Measurements from ENCODE around the gene EEFSEC.

The EEFSEC gene

DNA sequence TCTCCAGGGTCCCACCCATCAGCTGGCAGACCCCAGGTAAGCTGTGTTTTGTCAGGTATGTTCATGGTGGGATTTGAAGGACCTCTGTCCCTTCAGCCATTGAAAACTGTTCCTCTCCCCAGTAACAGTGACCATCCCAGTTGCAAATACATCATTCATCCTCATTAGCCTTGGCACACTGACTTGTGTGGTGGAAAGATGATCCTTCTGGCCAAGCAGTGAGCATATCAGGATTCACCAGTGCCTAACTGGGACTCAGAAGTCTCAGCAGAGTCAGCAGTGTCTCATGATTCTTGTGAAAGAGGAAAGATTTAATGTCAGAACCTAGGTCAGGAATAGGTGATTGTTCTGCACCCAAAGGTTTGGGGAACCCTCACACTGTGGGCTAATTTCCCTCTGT lies 223.2 kb downstream of the EEFSEC start:
- no peak for DNase-seq

DNA sequence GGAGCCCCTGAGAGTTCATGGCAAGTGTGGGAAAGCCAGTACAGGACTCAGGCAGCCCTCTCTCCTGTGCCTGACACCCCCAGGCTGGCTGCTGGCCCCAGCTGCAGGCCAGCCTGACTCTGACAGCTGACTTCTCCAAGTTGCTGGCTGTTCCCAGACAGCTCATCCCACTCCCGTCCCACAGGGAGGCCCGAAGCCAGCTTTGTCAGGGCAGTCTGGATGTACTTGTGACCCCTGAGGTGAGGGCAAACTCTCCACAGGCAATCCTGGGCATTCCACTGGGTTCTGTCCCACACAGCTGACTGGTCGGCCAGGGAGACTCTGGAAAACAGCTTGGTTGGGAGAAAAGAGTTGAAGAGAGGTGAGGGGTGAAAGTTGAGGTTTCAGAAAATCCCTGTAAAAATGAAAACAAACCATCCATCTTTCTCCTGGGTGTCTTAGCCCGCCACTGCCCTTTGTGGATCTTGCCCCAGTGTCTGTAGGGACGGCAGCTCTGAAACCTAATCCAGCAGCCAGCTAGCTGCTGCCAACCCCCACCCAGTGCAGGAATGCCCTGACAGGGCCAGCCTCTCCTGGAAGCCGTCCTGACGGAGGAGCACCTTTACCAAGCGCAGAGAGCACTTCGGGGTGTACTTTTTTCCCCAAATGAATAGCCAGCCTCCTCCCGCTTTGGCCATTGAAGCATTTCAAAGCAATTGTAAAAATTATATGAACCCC lies 225.5 kb downstream of the EEFSEC start:
- no peak for DNase-seq

DNA sequence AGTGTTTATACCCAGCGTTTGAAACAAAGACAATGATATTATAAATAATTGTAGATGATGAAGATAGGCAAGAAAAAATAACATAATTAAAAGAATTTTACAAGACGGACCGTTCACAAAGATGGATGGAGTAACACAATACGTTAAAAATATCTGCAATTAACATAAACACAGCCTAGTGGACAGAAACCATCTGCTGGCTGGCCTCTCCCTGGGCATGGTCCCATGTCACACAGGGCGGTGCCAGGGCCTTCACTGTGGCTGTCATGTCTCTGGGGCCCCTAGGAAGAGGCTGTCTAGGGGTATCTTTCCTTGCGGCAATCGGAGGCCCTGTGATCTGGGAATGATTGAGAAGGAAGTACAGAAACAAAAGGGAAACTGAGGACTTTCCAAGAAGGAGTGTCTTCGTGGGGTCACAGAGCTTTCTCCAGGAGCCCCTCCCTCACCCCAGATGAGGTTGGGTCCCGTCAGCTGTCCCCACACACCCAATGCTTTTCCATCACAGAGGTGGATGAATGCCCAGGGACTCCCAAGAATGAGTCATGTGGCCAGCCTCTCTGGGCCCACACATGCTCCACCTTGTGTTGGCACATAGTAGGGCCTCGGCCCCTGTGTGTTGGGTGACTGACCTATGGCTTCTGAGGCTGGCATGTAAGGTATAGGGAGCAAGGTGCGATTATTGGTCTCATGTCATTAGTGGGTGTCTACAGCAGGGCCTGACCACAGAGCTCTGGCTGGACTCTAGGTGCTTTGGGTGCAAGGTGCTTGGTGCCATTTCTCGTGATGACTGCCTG lies 226.3 kb downstream of the EEFSEC start:
- no peak for DNase-seq

DNA sequence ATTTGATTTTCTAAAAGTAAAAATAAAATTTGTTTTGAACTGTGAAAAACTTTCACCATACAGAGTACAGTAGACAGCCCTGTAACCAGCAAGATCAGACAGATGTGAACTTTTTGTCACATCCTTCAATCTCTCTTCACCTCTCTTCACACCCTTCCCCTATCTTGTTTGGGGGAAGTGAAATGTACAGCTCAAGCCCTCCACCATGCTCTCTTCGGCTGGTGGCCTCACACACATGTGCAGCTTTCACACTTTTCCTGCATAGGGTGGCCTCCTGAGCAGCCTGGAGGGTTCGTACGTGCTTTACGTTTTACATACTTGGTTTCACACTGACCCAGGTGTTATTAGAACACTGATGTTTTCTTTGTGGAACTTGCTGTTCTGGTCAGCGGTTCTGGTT lies 227.0 kb downstream of the EEFSEC start:
- no peak for DNase-seq

DNA sequence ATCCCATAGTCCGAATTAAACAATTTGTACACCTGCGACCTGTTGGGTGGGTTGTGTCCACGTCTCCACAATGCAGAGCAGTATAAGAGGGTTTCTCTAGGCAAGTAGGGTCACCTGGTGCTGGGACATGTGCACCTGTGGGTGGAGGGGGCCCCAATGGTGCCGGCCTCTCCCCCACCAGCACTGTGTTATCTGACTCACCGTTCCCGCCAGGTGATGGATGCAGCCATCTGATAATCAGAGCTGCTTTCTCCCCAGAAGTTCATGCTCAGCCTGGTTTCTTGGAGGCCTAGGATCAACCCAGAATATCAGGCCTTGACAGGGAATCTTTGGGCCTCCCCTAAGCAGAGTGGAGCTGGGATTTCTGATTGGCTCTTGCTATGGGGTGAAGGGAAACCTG lies 227.4 kb downstream of the EEFSEC start:
- DNase-seq, result no peak

DNA sequence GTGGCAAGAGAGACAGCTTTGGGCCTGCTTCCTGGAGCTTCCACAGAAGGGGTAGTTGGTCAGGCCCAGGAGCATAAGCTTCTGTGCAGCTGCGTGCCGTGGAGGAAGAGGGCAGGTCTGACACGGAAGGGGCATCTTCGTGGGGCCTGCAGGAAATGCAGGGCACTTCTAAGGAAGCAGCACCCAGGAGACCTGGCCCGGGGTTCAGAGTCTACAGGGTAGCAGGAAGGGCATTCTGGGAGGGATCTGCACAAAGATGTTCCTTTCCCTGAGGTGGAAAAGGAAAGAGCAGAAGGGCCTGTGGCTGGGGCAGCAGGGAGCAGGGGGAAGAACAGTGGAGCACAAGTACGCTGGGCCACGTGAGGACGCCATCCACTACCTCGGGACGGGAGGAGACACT lies 228.3 kb downstream of the EEFSEC start:
- DNase-seq, result no peak

DNA sequence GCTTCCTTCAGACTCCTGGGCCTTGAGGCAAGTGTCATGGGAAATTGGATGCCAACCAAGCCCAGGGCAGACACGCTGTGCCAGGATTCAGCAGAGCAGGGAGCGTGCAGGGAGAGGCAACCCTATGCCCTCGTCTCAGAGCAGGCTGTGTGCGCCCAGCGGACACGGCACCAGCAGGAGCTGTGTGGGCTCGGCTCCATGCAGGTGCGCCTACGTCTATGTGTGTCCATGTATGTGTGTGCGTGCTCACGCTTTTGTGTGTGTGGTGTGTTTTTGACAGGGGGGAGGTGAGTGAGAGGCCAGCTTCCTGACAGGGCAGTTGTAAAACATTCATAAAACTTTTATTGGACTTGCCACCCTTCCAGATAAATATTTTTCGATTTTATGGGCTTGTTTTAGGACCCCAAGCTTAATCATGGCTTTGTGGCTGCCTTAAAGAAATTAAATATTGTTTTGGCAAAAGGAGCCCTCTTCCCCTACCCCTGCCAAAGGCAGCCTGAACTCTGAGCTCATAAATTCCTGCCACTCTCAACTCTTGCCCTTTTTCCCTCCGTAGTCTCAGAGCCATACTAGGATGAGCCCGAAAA lies 229.0 kb downstream of the EEFSEC start:
- DNase-seq, result no peak

DNA sequence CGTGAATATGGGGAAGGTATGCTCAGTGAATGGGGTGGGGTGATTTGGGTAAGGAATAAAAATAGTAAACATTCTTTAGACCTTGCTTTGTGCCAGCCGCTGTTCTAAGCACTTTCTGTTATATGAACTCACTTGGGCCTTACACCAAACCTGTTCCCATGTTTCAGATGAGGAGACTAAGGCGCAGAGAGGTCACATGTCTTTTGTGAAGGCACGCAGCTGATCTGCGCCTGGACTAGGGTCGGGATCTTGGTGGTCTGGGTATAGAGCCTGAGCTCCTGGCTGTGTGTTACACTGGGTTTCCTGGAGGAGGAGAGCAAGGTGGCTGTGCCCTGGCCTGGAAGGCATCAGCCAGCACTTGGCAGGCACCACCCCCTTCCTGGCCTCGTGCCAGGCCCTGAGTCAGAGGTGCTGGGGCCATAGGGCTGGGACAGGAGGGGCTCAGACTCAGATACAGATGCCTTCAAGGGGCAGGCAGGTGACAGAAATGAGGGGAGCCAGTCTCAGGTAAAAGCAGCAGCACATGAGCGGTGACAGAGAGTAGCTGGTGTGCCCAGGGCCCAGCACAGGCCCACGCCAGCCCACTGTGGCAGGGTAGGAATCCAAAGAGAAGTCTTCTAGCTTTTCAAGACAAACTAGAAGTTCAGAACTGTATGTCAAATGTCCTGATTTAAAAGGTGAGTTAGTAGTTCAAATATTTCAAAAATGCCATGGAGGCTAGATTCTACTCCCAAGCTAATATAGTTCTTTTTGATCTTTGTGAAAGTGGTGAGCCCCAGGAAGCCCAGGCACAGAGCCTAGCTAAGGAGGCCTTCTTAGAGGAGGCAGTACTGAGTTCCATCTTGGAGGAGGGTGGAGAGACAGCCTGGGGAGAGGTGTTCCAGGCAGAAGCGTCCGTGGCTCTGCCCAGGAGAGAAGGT lies 230.3 kb downstream of the EEFSEC start:
- DNase-seq, result peak; percentile 20

DNA sequence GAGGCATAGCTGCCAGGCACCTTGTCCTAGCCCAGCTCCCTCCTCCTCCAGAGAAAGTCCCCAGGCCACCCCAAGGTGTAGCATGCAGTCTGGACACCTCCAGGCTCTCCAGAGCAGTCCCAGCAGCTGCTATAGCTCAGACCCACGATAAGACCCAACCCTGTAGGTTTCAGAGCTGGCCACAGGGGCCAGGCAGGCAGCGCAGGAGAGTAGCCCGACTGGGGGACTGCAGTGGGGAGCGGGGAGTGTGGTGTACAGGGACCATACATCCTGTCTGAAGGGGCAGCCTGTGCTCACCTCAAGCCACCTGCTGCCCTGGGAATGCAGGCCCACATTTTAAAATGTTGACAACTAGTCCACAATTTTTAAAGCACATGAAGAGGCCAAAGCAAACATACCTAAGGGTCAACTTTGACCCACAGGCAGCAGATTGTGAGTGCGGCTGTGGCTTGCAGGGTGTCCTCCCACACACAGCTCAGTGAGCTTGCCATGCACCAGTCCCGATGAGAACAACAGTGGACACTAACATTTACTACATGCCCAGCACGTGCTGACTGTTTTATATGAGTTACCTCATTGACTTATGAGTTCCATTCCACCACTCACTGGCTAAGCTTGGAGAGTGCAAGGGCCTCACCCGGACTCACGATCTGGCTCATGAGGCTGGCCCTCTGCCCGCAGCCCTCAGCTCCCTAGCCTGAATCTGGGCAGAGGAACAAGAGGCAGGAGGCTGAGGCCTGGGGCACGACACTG lies 232.0 kb downstream of the EEFSEC start:
- no peak for DNase-seq

DNA sequence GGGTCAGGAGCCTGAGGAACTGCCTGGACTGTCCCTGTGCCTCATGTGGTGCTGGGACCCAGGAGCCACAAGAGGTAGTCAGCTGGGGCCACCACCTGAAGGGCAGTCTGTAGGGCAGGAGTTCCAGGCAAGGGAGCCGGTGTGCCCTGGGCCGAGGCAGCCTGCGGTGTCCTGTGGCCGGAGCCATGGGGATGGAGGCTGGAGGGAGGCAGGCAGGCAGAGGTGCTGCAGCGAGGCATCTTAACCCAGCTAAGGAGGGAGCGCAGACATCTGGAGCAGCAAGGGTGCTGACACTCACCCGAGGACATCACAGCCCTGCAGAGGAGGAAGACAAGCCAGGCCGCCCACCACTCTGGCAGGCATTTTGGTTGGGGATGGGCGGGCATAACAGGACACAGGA lies 235.7 kb downstream of the EEFSEC start:
- no peak for DNase-seq

DNA sequence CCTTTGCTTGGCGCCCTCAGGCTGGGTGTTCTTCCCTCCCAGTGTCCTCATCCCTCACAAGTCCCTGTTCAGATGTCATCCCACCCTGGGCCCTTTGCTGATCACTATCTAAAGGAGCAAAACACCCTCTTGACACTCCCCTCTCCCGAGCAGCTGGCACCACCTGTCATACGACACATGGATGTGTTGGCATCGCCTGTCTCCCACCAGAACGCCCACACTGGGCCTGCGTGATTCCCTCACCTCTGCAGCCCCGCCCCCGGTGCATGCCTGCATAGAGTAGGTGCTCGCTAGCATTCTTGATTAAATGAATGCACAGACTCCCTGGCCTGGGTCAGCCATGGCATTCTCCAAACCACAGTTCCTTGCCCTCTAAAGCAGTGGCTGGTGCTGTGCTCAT lies 237.6 kb downstream of the EEFSEC start:
- DNase-seq, result no peak

DNA sequence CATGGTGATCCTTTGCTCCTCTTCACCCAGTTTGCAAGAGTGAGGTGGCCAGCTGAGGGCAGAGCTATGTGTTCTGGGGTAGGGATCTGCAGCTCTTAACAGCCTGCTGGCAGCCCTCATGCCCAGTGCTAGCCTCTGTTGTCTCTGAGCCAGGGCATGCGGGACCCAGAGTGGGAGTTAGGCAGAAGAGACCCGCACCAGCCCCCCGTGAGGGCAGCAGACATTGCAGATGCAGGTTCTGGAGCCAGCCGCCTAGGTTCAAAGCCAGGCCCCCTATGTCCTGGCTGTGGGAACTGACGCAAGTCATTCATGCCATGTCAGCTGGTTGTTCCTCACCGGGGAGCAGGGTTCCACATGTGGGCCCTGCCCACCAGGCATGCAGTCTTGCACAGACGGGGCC lies 238.7 kb downstream of the EEFSEC start:
- DNase-seq, result no peak

DNA sequence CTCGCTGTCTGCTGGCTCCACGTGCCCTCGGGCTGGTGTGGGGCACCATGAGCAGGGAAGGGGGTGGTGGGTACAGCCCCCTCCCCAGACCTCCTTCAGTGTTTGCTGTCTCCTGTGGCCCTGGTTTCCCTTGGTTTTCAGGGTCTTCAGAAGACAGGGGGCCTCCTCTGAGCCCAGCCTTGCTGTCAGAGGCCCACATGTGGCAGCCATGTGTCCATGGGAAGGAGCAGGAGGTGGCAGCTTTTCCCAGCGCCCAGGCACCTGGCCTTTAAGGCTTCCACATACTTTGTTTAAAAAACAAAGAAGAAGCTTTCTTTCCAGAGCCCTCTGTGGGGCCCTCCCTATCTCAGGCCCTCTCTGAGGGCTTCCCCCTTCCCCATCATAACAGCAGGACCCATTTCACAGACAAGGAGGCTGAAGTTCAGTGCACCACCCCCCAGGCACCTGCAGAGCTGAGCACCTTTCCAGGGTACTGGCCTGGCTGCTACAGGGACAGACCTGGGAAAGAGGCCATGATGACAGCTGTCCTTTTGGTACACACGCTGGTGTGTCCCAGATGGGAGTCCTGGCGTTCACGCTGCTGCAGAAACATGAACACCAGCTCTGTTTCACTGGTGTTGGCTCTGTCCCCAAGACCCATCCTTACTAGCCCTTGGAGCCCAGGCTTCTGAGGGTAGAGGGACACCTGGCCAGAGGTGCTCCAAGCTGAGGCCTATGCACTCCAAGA lies 239.7 kb downstream of the EEFSEC start:
- no peak for DNase-seq

DNA sequence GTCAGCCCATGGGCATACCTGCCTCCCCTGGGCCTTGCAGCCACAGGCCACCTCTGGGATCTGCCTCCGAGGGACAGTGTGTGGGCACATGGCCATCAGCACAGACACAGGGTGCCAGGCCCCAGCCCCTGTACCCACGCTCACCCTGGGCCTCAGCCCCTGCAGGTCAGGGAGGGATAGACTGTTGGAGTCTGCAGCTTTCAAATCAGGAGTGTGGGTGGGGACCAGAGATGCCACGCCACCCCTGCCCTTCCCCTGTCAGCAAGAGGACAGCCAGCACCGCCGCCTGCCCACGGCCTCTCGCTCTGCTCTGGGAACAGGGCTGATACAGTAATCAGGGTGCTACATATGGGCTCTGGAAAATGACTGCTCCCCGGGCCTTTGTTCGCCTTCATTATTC lies 240.8 kb downstream of the EEFSEC start:
- no peak for DNase-seq

DNA sequence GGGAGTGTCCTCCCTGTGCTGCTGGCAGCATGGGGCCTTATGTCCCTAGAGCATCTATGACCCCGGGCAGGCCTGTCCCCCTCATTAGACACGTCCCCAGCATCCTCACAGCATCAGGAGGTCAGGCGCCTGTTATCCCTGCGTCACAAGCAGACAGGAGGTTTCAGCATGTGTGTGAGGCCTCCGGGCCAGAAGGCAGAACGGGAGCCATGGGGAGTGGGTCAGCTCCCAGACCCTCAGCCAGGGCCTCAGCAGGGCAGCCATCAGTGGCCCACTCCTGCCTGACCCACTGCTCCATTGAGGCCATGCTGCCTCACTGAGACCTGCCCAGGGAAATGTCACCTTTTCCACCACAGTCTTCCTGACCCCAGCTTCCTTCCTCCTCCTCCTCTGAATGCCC lies 241.8 kb downstream of the EEFSEC start:
- DNase-seq, result no peak

DNA sequence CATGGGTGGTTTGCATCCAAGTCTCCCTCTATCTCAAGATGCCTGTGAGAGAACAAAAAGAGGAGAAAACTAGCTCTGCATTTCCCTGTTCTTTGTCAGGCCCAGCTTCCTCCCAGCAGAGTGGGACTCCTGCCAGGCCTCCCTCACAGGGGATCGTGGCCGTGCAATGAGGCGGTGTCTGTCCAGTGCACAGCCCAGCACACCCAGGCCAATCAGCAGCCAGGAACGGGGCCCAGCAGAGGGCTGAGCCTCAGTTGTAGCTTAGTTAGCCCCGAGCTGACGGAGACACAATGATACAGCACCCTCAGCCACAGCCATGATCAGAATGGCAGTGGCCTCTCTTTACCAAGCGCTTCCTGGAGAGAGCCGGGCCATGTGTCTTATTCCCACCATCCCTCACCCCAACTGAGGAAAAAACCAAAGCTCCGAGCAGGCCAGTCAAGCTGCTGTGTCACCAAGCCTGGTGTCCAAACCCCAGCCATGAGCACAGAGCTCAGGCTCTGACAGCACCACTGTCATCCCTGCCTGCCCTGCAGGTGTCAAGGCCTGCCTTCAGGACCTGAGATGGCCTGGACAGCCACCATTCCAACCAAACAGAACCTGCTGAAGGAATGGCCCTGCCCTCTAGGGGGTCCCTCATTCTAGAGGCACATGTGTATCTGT lies 242.3 kb downstream of the EEFSEC start:
- DNase-seq, result no peak

DNA sequence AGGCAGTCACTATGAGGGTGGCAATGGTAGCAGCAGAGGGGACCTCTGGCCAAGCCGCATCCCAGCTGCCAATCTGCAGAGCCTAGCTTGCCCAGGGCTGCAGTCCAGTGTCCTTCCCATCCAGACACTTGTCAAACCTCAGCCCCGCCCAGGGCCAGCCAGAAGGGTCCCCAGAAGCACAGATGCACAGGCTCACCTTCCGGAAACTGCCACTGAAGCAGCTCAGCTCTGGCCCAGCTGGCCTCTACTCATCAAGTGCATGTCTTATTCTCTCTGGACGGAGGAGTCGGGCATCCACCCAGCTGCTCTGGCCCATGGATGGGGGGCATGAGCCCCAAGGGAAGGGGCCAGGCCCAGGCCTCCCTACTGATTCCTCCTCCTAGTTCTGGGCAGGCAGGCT lies 244.2 kb downstream of the EEFSEC start:
- no peak for DNase-seq

DNA sequence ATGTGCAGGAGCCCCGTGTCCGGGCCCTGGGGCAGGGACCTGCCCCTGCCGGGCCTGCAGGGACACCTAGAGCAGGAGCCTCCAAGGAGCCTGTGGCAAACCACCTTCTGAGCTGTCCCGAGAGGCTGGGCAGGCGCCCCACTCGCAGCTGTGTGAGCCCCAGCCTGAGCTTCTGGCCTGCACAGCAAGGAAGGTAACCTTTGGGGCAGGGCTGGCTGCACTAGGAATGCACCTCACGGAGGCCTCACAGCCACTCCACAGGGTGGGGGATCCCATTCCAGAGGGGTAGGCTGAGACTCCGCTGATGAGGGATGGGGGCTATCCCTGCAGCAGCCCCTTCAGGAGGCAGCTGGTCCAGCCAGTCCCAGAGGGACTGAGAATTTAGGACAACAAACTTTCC lies 245.3 kb downstream of the EEFSEC start:
- no peak for DNase-seq

DNA sequence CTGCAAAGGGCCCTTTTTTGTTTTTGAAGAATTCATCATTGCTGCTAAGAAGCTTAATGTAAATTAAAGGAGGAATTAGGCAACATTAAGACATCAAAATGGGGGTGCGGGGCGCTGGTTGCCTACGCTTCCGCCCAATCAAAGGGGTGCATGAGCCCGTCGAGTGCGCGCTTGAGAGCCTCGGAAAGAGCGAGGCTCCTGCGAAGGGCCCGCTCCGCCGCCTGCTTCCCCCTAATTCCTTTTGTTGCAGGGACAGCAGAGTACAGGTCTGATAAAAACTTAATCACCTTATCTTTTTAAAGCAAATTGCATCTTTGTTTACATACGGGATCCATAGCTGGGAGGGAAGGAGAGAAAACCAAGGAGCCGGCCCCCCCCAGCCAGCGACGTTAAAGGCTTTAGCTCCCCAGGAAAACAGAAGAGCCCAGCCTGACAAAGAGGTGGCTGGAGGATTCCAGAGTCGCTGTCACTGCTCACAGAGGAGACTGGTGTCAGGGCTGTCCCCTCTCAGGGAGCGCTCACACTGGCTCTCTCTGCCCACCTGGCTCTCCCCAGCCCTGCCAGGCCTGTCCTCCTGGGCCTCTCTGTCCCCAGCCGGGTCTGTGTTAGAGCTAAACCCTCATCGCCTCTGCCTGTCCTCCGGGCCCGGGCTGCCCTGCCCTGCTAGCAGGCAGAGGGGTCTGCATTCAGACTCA lies 246.1 kb downstream of the EEFSEC start:
- DNase-seq, result no peak

DNA sequence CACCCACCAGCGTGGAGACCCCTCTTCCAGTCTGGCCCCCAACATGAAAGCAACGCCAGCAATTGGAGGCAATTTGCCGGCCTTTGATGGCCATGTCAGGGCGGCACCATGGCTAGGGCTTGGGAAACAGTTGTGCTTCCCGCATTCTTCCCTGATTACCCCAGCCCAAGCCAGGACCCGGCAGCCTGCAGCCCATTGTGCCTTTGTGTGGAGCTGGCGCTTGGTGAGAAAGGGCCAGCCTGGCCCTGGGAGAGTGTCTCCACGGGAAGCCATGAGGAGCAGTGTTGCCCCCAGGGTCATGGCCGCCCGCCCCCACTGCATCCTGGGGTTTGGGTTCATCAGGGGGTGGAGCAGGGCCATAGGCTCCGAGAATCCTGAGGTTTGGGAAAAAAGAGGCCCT lies 247.4 kb downstream of the EEFSEC start:
- DNase-seq, result no peak

DNA sequence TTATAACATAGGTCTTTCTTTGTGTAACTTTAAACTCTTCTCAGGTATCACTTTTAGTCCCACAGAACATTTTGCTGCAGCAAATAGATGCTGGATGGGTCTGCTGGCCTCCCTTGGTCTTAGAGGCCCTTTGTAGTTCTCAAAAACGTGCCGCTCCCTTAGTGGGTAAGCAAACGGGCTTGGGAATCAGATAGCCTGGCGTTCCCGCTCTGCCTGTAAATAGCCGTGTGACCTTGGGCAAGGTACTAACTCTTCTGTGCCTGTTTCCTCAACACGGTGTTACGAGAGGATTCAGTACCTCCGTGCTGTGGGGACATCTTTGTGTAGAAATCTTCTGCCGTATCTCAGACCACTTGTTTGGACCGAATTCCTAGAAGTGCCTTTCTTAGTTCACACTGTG lies 249.0 kb downstream of the EEFSEC start:
- DNase-seq, result no peak

Measured in activated T-cell treated with anti-CD3 and anti-CD28 coated beads for 4 hours (primary cell).